Astrocyte of the cerebellum (primary cell): ENCODE data around the gene NLRC5.

Experiments
- DNase-seq: peaks from one replicate; pipeline ENCODE4 v3.0.0-alpha.2; 2011; ENCODE audit warnings: low read depth
- H3K4me3 ChIP-seq: 2 replicates; pipeline ENCODE4 v1.5.1; 2011; ENCODE audit warnings: mild to moderate bottlenecking, low read depth, low read length, moderate library complexity
- CTCF ChIP-seq: IDR thresholded peaks from 2 replicates; pipeline ENCODE4 v1.5.1; 2012; ENCODE audit warnings: low read length, low read depth, moderate library complexity, mild to moderate bottlenecking; ENCODE audit errors: missing control alignments
- in situ Hi-C: cut with HindIII; loops from 2 replicates; pipeline ENCODE4 v1.10.0; 2017; ENCODE audit warnings: low sequenced_read_pairs

The NLRC5 gene

DNA sequence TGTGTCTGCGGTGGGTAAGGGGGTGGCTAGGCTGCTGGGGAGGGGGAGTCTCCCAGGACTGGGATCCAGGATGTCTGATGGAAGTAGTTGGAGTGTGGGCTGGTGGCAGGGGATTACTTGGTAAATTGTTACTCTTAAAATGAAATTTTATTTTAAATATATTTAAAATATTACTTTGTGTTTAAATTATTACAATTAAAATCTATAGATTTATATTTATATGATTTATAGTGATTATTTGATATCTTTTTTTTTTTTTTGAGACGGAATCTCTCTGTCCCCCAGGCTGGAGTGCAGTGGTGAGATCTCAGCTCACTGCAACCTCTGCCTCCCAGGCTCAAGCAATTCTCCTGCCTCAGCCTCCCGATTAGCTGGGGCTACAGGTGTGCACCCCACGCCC lies 121.6 kb downstream of the NLRC5 start:
- in situ Hi-C loops = no loop called here
- no peak for TF ChIP-seq CTCF
- H3K4me3 ChIP-seq = no peak overlapping the region
- DNase-seq = no peak

DNA sequence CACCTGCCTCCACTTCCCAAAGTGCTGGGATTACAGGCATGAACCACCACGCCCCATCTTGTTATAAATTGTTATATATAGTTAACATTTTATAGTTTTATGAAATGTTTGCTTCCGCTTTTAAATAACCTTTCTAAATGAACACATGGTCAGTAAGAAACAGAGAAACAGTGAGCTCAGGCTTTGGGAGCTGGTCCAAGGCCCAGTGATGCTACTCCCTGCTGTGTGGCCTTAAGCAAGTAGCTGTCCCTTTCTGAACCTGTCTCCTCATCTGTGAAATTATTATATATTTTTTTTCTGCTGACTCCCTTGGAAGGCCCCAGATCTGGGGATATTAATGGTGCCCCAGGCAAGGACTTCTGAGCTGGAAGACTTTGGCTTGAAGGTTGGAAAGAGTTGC lies 122.1 kb downstream of the NLRC5 start:
- DNase-seq = no peak
- in situ Hi-C loops = no loop called here
- no peak for TF ChIP-seq CTCF
- no peak overlapping the region for H3K4me3 ChIP-seq

GRCh38 chr16:57112403-57113041 lies 123.2 kb downstream of the NLRC5 start:
- no peak for DNase-seq
- in situ Hi-C loops = no loop called here
- TF ChIP-seq CTCF = no peak
- no peak overlapping the region for H3K4me3 ChIP-seq

DNA sequence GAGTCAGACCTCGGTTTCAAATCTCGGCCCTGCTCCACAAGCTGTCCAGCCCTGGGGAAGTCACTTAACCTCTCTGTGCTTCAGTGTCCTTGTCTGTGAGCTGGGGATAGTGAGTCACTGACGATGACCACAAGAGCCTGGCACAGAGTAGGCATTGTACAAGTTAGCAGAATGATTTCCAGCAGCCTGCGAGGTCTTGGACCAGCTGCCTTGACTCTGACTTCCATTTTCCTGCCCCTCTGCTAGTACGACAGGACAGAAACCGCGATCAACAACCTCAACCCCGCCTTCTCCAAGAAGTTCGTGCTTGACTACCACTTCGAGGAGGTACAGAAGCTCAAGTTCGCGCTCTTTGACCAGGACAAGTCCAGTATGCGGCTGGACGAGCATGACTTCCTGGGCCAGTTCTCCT lies 123.7 kb downstream of the NLRC5 start:
- peak; percentile 15 for DNase-seq
- TF ChIP-seq CTCF = no peak
- H3K4me3 ChIP-seq = no peak overlapping the region
- in situ Hi-C loops = no loop called here

- no peak for DNase-seq
- in situ Hi-C loops = no loop called here
- TF ChIP-seq CTCF = no peak
- H3K4me3 ChIP-seq = no peak overlapping the region
Measured at GRCh38 chr16:57113664-57114063, 124.3 kb downstream of the NLRC5 start.

GRCh38 chr16:57115168-57115513 lies 125.8 kb downstream of the NLRC5 start:
- in situ Hi-C loops = no loop called here
- no peak overlapping the region for H3K4me3 ChIP-seq
- no peak for TF ChIP-seq CTCF
- DNase-seq = no peak
